Coronary artery (tissue), 2 donors: ENCODE data around the gene GRID2.

Experiments used
- DNase-seq: peaks from one replicate; pipeline ENCODE4 v3.0.0-alpha.2; 2017; ENCODE audit warnings: low spot score
- H3K27ac ChIP-seq, 2 donors: fragments of 200-600 bp; sonication (generic); one replicate each; pipeline ENCODE4 v1.5.1; 2016 to 2019
- H3K4me3 ChIP-seq: fragments of 200-600 bp; sonication (generic); 2 replicates; pipeline ENCODE4 v1.5.1; 2016; ENCODE audit warnings: mild to moderate bottlenecking, moderate library complexity
- TF ChIP-seq, protein P1 (sequence below): fragments of 200-600 bp; sonication (generic); IDR thresholded peaks from one replicate; pipeline ENCODE4 v1.5.1; 2019; ENCODE audit warnings: antibody characterized with exemption

The GRID2 gene

DNA sequence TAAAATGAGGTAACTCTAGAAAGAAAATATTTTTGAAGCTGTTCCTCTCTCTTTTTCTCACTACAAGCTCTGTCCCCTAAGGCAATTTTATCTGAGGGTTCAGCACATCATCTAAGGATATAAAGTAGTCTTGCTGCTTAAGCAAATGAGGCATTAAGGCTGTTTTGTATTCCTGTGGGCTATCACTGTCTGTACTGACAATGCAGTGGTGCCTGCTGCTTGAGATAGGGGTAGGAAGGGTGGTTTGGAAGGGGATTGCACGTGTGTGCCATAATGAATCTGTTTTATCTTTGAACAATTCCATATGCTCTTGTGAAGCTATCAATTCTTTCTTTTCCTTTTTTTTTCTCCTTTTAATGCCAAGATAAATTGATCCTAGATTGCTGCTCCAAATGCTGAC, 1396.8 kb downstream of the GRID2 start:
- TF ChIP-seq, protein P1, sequence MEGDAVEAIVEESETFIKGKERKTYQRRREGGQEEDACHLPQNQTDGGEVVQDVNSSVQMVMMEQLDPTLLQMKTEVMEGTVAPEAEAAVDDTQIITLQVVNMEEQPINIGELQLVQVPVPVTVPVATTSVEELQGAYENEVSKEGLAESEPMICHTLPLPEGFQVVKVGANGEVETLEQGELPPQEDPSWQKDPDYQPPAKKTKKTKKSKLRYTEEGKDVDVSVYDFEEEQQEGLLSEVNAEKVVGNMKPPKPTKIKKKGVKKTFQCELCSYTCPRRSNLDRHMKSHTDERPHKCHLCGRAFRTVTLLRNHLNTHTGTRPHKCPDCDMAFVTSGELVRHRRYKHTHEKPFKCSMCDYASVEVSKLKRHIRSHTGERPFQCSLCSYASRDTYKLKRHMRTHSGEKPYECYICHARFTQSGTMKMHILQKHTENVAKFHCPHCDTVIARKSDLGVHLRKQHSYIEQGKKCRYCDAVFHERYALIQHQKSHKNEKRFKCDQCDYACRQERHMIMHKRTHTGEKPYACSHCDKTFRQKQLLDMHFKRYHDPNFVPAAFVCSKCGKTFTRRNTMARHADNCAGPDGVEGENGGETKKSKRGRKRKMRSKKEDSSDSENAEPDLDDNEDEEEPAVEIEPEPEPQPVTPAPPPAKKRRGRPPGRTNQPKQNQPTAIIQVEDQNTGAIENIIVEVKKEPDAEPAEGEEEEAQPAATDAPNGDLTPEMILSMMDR, result no peak
- DNase-seq, result no peak
- Histone ChIP-seq H3K27ac (no peak overlapping the region), H3K4me3 (no peak overlapping the region)

GRCh38 chr4:93710101-93710846, 1406.5 kb downstream of the GRID2 start:
- Histone ChIP-seq H3K27ac (no peak overlapping the region), H3K4me3 (no peak overlapping the region)
- DNase-seq, result no peak
- TF ChIP-seq, protein P1, result no peak

GRCh38 chr4:93710847-93711430, 1407.2 kb downstream of the GRID2 start:
- TF ChIP-seq, protein P1, result no peak
- Histone ChIP-seq H3K27ac (no peak overlapping the region), H3K4me3 (no peak overlapping the region)
- no peak for DNase-seq

GRCh38 chr4:93718233-93718632, 1414.5 kb downstream of the GRID2 start:
- H3K4me3 ChIP-seq, result no peak overlapping the region
- TF ChIP-seq, protein P1, result no peak
- H3K27ac ChIP-seq, result no peak overlapping the region
- no peak for DNase-seq

- no peak overlapping the region for H3K4me3 ChIP-seq
- TF ChIP-seq, protein P1, result no peak
- H3K27ac ChIP-seq, result no peak overlapping the region
- DNase-seq, result no peak
Observed at GRCh38 chr4:93719552-93719951, 1415.8 kb downstream of the GRID2 start.

DNA sequence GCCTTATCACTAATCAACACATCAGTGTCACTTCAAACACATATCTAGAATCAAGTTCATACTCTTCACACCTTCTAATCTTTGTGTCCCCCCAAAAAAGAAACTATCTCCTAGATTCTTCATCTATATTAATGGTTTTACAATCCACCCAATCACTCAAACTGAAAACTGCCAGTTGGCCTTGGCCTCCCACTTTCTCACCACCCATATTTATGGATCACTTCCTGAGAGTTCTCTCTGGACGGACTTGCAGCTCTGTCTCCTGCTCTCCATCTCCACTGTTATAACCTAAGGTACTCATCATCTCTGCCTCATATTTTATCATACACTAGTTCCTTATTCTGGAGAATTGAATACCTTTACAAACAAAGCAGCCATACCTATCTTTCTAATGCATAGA, 1418.7 kb downstream of the GRID2 start:
- Histone ChIP-seq H3K4me3 (no peak overlapping the region), H3K27ac (no peak overlapping the region)
- TF ChIP-seq, protein P1, result no peak
- no peak for DNase-seq

GRCh38 chr4:93730251-93730650, 1426.5 kb downstream of the GRID2 start:
- Histone ChIP-seq H3K4me3 (no peak overlapping the region), H3K27ac (no peak overlapping the region)
- DNase-seq, result no peak
- TF ChIP-seq, protein P1, result no peak
